GM23248 (cell line): ENCODE data around the gene DCHS2.

Experiments
- EZH2 ChIP-seq: fragments of 200-600 bp; sonication (generic); IDR thresholded peaks from 2 replicates; pipeline ENCODE4 v1.6.1; 2018; ENCODE audit warnings: antibody characterized with exemption, mild to moderate bottlenecking; ENCODE audit not compliant: insufficient read depth, poor library complexity, severe bottlenecking
- EZH2phosphoT487 ChIP-seq: fragments of 200-600 bp; sonication (generic); IDR thresholded peaks from 2 replicates; pipeline ENCODE4 v1.6.1; 2018; ENCODE audit warnings: antibody characterized with exemption, moderate library complexity, mild to moderate bottlenecking, low read depth; ENCODE audit not compliant: insufficient read depth

DNA sequence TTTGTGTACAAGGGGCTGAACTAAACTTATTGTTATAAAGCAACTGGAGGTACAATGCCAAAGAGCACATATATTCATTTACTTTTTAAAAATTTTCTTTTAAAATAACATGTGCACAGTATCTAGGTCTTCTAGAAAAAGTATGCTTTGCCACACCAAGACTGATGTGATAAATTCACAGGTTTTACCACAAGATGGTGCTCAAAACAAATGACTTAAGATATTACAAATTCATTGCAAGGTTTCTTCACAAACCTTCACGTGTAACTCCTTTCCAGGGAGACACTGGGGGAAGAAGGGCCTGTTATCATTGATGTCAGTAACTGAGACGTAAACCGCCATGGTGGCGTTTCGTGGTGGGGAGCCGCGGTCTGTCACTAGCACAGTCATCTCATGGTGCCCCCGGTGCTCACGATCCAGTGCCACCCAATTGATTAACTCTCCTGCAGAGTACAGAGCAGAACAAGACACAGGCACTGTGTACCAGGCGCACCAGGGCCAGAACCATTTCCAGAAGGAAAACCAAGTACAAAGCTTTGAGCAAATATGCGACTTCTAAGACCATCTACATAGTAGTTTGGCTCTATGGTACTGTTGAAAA, 162.2 kb downstream of the DCHS2 start:
- TF ChIP-seq EZH2phosphoT487 (no peak), EZH2 (no peak)
